Coronary artery (tissue), 2 donors: ENCODE data around the gene DES.

Source experiments
- DNase-seq: peaks from one replicate; pipeline ENCODE4 v3.0.0-alpha.2; 2017; ENCODE audit warnings: low spot score
- H3K27ac ChIP-seq, 2 donors: fragments of 200-600 bp; sonication (generic); one replicate each; pipeline ENCODE4 v1.5.1; 2016 to 2019
- H3K4me3 ChIP-seq: fragments of 200-600 bp; sonication (generic); 2 replicates; pipeline ENCODE4 v1.5.1; 2016; ENCODE audit warnings: mild to moderate bottlenecking, moderate library complexity
- TF ChIP-seq, protein P1 (sequence below): fragments of 200-600 bp; sonication (generic); IDR thresholded peaks from one replicate; pipeline ENCODE4 v1.5.1; 2019; ENCODE audit warnings: antibody characterized with exemption

DES gene

DNA sequence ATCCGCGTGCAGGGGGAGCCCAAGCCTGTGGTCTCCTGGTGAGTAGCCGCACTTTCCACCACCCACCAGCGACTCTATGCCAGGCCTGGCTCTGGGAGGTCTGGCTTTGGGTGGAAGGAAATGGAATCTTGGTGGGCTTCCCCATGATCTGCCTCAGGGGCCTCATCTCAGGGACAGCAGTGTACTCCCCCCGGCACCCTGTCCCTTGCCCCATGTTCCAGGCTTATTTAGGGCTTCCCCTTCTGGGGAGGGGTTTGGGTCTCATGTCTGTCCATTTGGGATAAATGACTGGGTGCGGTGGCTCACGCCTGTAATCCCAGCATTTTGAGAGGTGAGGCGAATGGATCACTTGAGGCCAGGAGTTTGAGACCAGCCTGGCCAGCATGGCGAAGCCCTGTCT lies 44.2 kb downstream of the DES start:
- peak overlapping the region; percentile 98 to 99 for H3K27ac ChIP-seq
- TF ChIP-seq, protein P1, sequence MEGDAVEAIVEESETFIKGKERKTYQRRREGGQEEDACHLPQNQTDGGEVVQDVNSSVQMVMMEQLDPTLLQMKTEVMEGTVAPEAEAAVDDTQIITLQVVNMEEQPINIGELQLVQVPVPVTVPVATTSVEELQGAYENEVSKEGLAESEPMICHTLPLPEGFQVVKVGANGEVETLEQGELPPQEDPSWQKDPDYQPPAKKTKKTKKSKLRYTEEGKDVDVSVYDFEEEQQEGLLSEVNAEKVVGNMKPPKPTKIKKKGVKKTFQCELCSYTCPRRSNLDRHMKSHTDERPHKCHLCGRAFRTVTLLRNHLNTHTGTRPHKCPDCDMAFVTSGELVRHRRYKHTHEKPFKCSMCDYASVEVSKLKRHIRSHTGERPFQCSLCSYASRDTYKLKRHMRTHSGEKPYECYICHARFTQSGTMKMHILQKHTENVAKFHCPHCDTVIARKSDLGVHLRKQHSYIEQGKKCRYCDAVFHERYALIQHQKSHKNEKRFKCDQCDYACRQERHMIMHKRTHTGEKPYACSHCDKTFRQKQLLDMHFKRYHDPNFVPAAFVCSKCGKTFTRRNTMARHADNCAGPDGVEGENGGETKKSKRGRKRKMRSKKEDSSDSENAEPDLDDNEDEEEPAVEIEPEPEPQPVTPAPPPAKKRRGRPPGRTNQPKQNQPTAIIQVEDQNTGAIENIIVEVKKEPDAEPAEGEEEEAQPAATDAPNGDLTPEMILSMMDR: no peak
- no peak for DNase-seq
- no peak overlapping the region for H3K4me3 ChIP-seq

DNA sequence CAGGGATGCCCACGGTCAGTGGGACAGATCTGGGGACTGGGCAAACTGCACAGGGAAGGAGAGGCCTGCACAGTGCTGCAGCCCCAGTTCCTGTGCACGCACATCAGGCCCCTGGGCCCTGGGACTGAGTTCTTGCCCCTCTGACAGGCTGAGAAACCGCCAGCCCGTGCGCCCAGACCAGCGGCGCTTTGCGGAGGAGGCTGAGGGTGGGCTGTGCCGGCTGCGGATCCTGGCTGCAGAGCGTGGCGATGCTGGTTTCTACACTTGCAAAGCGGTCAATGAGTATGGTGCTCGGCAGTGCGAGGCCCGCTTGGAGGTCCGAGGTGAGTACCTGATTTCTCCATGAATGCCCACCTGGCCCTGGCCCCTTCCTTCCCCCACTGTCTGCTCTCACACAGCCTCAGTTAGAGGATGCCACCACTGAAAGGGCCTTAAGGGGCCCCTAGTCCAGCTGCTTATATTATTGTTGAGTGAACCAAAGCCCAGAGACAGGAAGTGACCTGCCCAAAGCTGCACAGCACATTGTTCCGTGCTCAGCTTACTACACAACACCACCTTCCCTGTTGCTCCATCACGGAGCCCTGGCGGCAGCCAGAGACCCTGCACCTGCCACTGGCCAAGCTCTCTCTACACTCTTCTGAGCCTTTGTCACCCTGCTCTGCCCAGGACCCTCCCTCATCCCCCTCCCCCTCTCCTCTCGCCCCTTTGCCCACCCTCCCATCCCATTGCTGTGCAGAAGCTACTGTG lies 46.3 kb downstream of the DES start:
- Histone ChIP-seq H3K4me3 (peak overlapping the region; percentile 22), H3K27ac (peak overlapping the region; percentile 46 to 78)
- no peak for DNase-seq
- TF ChIP-seq, protein P1: no peak

DNA sequence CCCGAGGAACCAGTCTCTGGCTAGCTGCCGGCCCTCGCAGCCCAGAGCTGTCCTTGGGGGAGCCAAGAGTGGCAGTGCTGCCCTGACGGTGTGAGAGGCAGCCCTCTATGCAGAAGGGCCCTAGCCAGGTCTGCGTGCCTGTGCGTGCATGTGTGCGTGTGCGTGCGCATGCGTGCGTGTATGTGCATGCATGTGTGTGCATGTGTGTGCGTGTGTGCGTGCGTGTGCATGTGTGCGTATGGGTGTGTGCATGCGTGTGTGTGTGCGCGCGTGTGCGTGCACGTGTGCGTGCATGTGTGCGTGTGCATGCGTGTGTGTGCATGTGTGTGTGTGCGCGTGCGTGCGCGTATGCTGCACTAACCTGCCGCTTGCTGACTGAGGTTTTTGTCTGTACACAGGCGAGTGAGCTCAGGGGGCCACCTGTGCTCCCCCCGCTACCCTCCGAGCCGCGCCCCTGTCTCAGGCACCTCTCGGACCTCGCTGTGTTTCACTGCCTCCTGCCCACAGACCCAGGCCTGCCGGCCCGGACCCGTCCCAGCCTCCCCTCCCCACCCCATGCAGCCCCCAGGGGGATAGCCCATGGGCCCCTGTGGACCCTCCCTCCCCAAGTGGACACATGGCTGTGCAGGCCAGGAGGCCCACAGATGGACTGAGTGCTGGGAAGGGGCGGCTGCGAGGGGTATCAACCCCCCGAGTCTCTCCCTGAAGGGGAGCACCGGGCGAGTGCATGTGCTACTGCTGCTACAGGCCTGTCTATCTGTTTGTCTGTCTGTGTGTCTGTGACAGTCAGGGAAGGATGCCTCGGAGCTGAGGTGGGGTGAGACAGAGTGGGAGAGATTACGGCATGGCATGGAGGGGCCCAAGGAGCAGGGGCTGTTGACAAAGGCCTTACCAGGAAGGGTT lies 47.7 kb downstream of the DES start:
- no peak overlapping the region for H3K4me3 ChIP-seq
- TF ChIP-seq, protein P1: no peak
- H3K27ac ChIP-seq: peak overlapping the region in 1 of 2 donors; percentile 78
- no peak for DNase-seq

DNA sequence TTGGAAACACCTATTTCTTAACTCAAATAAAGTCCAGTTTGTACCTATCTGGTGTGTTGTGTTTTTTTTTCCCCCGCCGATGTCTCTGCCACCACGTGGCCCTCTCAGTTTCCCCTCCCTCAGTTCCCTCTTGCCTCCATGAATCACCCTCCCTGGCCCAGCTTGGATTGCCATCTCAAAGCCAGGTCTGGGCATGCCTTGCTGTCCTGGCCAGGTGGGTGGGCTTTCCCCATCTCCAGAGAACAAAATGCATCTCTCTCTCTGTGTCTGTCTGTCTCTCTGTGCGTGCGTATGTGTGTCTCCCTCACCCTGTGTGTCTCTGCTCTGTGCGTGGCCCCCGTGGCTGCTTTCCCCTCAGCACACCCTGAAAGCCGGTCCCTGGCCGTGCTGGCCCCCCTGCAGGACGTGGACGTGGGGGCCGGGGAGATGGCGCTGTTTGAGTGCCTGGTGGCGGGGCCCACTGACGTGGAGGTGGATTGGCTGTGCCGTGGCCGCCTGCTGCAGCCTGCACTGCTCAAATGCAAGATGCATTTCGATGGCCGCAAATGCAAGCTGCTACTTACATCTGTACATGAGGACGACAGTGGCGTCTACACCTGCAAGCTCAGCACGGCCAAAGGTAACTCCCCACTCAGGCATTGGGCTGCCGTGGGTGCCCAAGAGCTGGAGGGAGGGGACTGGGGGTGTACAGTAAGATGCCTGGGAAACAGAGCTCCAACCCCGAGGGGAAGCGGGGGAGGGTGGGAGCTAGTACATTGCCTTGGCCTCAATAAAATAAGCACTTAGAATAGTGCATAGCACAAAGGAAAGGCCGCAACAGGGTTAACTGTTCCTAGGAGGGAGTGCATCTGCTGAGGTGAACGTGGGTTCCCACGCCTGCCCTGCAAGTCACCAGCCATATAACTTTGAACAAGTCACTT lies 48.9 kb downstream of the DES start:
- no peak for DNase-seq
- TF ChIP-seq, protein P1: no peak
- Histone ChIP-seq H3K4me3 (no peak overlapping the region), H3K27ac (peak overlapping the region; percentile 42 to 78)

DNA sequence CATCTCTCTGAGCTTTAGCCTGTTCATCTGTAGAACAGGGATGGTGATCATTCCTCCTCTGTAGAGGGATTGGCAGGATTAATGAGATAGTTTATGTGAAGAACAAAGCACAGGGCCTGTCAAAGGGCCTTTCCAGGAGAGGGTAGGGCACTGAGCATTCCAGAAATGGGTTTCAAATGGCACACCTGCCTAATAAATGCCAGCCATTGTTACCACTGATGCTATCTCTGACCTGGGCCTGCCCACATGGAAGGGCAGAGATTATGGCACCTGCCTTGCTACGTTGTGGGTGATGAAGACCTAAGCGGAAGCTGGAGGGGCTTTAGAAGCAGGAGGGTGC lies 49.5 kb downstream of the DES start:
- no peak overlapping the region for H3K4me3 ChIP-seq
- TF ChIP-seq, protein P1: no peak
- H3K27ac ChIP-seq: peak overlapping the region; percentile 42 to 78
- no peak for DNase-seq

DNA sequence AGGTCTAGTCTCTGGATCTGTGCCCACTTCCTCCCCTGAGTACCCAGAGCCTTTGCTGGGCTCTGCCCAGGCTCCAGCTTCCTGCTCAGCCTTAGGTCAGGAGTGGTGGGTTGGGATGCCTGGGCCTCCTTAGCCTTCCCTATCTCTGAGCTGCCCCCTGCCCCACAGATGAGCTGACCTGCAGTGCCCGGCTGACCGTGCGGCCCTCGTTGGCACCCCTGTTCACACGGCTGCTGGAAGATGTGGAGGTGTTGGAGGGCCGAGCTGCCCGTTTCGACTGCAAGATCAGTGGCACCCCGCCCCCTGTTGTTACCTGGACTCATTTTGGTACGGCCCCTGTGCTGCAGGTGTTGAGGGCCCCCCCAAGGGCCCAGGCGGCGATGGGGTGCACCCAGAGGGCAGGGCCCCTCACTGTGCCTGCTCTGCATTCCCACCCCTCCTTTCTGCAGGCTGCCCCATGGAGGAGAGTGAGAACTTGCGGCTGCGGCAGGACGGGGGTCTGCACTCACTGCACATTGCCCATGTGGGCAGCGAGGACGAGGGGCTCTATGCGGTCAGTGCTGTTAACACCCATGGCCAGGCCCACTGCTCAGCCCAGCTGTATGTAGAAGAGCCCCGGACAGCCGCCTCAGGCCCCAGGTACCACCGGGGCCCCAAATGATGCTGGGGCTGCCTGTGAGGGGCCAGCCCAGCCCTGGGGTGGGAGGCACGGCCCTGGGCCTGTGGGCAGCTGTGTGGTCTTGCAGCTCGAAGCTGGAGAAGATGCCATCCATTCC lies 50.4 kb downstream of the DES start:
- peak overlapping the region; percentile 42 to 78 for H3K27ac ChIP-seq
- DNase-seq: no peak
- H3K4me3 ChIP-seq: no peak overlapping the region
- TF ChIP-seq, protein P1: no peak
